ENCODE results near the gene DNM2.

DNM2 gene

GRCh38 chr19:10784257-10784656 is 66.4 kb downstream of the DNM2 start:
- no peak for DNase-seq

GRCh38 chr19:10788146-10788545 is 70.3 kb downstream of the DNM2 start:
- DNase-seq = no peak

DNA sequence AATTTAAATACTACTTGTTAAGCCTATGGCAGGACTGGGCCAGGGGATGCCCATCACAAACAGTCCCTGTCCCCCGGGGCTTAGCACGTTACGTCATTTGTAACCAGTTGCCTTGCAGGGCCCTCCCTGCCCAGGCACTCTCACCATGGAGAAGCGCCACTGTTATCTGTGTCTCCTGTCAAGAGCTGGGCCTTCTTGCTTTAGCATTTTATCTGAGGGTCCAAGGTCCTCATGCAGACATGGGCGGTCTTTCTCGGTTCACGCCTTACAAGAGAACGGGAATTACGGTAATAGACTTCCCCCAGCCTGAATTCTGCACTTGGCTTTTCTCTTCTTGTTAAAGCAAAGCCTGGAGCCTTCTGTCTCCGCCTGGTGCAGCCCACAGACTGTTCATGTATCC is 72.0 kb downstream of the DNM2 start:
- no peak for DNase-seq

- DNase-seq = no peak
Measured at GRCh38 chr19:10796653-10797052, 78.8 kb downstream of the DNM2 start.

DNA sequence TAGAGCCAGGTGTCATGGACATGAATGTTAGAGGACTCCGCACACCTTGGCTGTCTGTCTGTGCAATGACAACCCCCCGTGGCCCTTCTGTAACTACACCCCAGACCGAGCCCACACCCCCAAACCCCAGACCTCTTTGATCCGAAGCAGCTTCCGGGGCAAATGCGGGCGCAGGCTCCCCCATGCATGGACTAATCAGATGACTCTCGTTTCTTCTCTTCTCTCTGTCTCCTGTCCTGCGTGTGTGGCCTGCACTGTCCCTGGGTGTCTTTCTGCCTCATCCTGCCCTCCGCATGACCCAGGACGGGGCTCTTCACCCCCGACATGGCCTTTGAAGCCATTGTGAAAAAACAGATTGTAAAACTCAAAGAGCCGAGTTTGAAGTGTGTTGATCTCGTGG is 79.2 kb downstream of the DNM2 start:
- no peak for DNase-seq

DNA sequence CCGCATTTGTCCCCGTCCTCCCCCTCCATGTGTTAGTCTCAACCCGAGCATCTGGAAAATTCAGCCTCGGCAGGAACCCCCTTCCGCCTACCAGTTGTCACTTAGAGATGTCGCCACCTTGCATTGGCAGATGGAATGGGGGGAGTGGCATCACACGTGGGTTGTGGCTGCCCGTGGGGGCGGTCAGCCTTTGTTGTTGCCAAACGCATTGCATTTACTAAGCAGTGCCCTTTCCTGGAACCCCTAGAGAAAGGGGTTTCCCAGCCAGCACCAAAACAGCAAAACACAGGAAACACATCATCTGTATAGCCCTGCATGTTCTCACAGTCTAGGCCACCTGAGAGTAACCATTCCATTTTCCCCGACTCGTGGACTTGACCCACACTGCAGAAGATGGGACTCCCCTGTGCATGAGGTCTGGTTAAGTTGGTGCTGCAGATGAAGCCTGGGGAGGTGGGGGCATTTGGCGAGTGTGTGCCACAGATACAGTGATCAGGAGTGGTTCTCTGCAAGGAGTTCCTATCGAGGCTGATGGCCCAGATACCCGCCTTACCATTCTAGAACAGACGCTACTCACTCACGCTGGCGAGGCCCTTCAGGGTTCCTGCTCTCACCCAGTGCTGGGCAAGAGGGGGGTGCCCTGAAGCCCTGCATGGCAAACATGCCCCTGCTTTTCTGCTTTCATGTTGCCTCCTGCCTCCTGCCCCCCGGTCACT is 79.8 kb downstream of the DNM2 start:
- DNase-seq = no peak

DNA sequence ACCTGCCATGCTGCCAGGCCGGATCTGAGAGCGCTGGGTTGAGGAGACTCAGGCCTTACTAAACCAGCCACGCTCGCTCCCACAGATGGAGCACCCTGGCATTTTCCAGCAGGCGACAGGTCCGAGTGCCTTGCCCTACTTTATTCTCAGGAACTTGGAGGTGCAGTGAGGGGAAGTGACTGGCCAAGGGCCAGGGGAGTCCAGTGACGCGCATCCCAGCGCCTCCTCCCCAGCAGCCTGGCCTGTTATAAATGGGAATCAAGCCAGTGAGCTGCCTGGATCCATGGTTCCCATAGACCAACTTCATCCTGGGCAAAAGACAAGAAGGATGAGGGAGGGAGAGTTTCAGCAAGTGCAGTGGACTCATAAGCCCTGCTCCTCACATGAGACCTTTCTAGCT is 82.6 kb downstream of the DNM2 start:
- no peak for DNase-seq

GRCh38 chr19:10802479-10802878 is 84.6 kb downstream of the DNM2 start:
- DNase-seq = no peak

DNA sequence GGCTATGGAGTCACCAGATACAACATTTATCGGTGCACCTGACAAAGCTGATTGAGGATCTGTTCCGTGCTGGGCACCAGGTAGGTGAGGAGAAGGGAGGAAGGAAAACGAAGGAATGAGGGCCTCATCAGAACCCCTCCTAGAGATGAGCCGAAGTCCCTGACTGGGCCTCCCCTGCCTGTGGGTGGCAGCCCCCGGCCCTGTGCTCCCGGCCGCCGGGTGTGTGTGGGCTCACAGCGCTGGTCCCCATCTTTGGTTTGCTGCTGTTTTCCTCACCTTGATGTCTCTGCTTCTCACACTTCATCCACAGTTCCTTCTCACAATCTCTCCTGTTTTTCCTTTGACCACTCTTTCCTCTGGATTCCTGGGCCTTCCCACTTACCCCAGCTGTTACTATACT is 85.4 kb downstream of the DNM2 start:
- no peak for DNase-seq

DNA sequence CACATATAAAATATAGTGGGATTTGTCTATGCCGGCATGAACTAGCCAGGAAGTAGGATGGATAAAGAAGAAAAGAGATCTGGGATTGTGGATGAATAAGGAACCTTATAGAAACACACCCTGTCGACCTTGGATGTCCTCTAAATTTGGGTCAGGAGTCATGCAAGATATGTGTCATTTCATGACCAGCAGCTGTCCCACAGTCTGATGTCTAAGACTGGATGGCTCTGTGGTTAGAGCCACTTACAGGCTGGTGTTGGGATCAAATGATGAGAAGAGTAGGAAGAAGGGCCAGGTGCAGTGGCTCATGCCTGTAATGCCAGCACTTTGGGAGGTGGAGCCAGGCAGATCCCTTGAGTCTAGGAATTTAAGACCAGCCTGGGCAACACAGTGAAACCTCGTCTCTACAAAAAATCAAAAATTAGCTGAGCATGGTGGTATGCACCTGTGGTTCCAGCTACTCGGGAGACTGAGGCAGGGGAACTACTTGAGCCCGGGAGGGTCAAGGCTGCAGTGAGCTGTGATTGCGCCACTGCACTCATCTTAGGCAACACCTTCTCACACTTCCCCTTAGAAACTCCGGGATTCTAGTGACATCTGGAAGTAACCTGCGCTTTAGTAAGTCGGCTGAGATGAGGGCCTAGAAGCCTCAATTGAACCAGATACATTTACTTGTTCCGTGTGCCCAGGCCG is 87.3 kb downstream of the DNM2 start:
- DNase-seq = no peak

- DNase-seq = no peak
Measured at GRCh38 chr19:10805758-10806247, 87.9 kb downstream of the DNM2 start.

- no peak for DNase-seq
Measured at GRCh38 chr19:10808937-10809649, 91.2 kb downstream of the DNM2 start.

GRCh38 chr19:10809651-10810285 is 91.9 kb downstream of the DNM2 start:
- no peak for DNase-seq

- no peak for DNase-seq
Measured at GRCh38 chr19:10811391-10812111, 93.7 kb downstream of the DNM2 start.

- no peak for DNase-seq
Measured at GRCh38 chr19:10812196-10812595, 94.3 kb downstream of the DNM2 start.

GRCh38 chr19:10812902-10813404 is 95.1 kb downstream of the DNM2 start:
- DNase-seq = no peak

DNA sequence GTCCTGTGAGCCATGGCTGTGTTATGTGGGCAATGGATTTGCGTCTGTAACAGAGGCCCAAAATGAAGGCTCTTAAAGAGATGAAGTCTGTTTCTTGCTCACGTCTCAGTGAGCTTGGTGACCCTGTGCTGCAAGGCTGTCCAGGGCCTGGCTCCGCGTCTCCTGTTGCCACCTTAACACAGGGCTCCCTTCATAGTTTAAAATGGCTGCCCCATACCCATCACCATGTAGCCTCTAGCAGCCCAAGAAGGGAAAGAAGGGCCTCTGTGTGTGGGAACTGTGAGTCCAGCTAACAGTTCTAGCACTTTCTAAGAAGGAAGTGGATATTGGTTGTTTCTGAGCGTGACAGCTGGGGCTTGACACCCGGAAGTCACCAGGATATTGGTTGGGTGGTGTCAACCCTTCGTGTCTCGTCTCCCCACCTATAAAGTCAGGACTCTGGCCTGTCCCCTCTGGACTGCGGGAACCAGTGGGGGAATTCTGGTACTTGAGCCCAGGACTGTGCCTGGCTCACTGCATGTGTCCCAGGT is 97.2 kb downstream of the DNM2 start:
- no peak for DNase-seq

DNA sequence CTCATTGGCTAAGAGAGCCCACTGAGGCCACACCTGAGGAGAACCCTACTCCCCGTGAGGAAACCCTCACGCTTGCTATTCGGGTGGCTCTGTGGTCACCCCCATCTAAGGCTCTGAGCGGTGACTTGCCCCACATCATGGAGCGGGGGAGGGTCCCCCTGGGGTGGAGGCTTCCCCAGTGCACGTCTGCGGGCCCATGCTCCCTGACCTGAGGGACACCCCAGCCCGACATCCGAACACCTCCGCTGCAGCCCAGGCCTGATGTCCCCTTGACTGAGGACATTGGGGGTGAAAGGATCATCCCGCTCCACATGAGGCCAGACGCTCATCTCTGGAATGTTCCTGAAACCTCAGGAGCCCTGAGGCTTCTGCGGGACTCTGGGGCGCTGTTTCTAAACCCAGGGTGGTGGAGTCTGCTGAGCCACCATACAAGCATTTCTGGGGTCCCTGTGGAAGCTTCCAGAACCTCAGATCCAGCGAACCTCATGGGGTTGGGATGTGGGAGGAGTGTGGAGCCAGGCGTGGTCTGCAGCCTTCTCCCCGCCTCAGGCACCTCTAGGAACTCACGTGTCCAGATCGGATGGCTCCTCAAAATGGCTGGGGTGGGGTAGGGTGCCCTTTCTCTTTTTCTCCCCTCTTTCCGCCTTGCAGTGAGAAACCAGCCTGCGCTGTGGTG is 98.2 kb downstream of the DNM2 start:
- DNase-seq = no peak

- no peak for DNase-seq
Measured at GRCh38 chr19:10816691-10817090, 98.8 kb downstream of the DNM2 start.

DNA sequence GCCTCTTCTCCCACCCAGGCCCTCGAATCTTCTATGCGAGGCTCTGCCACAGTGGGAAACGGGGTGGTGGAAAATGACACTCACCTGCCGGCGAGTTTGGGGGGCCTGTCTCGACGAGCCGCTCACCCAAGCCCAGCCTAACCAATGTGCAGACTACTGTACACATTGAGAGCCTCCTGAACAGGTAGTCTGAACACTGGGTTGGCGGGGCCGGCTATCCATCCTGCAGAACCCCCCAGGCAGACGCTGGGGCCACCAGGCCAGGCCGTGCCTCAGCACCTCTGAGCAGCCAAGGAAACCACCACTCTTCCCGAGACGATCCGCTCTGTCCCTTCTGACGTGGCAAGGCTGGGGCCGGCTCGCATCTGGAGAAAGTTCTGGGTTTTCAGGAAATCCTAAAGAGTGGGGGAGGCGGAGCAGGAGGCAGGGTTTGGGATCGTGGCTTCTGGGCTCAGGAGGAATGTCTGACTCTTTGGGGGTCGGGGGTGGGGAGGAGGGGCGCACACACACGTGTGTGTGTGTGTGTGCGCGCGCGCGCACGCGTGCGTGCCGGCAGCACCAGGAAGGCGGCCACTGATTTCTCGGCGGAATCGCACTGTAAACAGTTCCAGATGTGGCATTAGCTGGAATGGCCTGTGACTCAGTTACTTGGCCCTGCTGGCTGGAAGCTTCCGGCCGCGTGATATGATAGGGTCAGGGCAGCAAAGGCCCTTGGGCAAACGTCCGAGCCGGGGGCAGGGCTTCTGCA is 99.6 kb downstream of the DNM2 start:
- no peak for DNase-seq
